GM10248 (cell line): Measurements from ENCODE around the gene ZNF771.

Experiments used
- CTCF ChIA-PET: fragments of 300-600 bp; sonication (Branson Sonifier 250); formaldehyde crosslinking; extraction: SDS; loops from one replicate; lab custom pipeline; 2021; ENCODE audit warnings: antibody characterized with exemption; lab: Yijun Ruan, JAX
- POLR2A ChIA-PET: fragments of 350-650 bp; sonication (Branson Sonifier 250); formaldehyde crosslinking; extraction: SDS; loops from one replicate; lab custom pipeline; 2020; ENCODE audit warnings: antibody characterized with exemption; lab: Yijun Ruan, JAX
- DNase-seq: peaks from one replicate; pipeline ENCODE4 v3.0.0; 2012; ENCODE audit errors: extremely low spot score
- CTCF ChIP-seq: IDR thresholded peaks from 2 replicates; pipeline ENCODE4 v1.5.1; 2012; ENCODE audit warnings: mild to moderate bottlenecking, low read depth; ENCODE audit errors: extremely low read depth, missing control alignments, control extremely low read depth

The ZNF771 gene

GRCh38 chr16:30361180-30361579 is 46.2 kb upstream of the ZNF771 start:
- no peak for DNase-seq
- CTCF ChIA-PET = no interaction called here
- no peak for TF ChIP-seq CTCF
- POLR2A ChIA-PET = no interaction called here

- TF ChIP-seq CTCF = no peak
- ChIA-PET POLR2A (no interaction called here), CTCF (interaction anchor here (0.8 to 2.2 kb wide), 5 partner anchors 8 to 273 kb away, joined by 3 to 6 read pairs (median 4); partner anchors contain the start of gene CD2BP2)
- no peak for DNase-seq
Measured at GRCh38 chr16:30365200-30365599, 42.2 kb upstream of the ZNF771 start.

GRCh38 chr16:30366511-30366910 is 40.9 kb upstream of the ZNF771 start:
- DNase-seq = no peak
- POLR2A ChIA-PET = no interaction called here
- CTCF ChIA-PET = interaction anchor here (1.1 to 3.5 kb wide), 2 partner anchors 11 to 16 kb away, joined by 3 to 14 read pairs; partner anchors contain the start of genes CD2BP2 and SEPTIN1
- no peak for TF ChIP-seq CTCF

GRCh38 chr16:30367349-30368009 is 39.9 kb upstream of the ZNF771 start:
- ChIA-PET CTCF (interaction anchor here (1.1 to 3.5 kb wide), 2 partner anchors 12 to 15 kb away, joined by 3 to 14 read pairs; partner anchors contain the start of genes CD2BP2 and SEPTIN1), POLR2A (no interaction called here)
- no peak for DNase-seq
- TF ChIP-seq CTCF = no peak

GRCh38 chr16:30368122-30368791 is 39.1 kb upstream of the ZNF771 start:
- ChIA-PET POLR2A (interaction anchor here (1.4 kb wide), 1 partner anchor 13 kb away, joined by 5 read pairs; the partner anchor contains the start of gene CD2BP2), CTCF (interaction anchor here (1.2 to 3.5 kb wide), 4 partner anchors 13 to 62 kb away, joined by 3 to 14 read pairs (median 6); partner anchors contain the start of genes CD2BP2, DCTPP1 and ZNF48)
- no peak for TF ChIP-seq CTCF
- DNase-seq = no peak

GRCh38 chr16:30368792-30369090 is 38.7 kb upstream of the ZNF771 start:
- DNase-seq = no peak
- POLR2A ChIA-PET = interaction anchor here (1.0 to 1.4 kb wide), 2 partner anchors 9 to 14 kb away, joined by 3 to 5 read pairs; partner anchors contain the start of gene CD2BP2
- no peak for TF ChIP-seq CTCF
- CTCF ChIA-PET = interaction anchor here (0.7 to 3.5 kb wide), 6 partner anchors 10 to 242 kb away, joined by 3 to 14 read pairs (median 4); partner anchors contain the start of genes CD2BP2, DCTPP1, ZNF48 and ZNF689
